HCT116 (cell line): ENCODE results near the gene CNTNAP2. TPM values are rescaled to one million over a fixed set of nuclear protein-coding genes. Genes with fewer than 3 reads are reported as not detected.

Experiments used
- ATAC-seq: fragments of 200-7000 bp; cut with Tn5 transposase; 2 replicates; pipeline ENCODE4 v1.9.1; 2020; ENCODE audit warnings: mild to moderate bottlenecking, moderate library complexity
- BruUV-seq: library from RNA; stranded (reverse); fragments of 400-500 nt; replicated peaks from 2 replicates; lab custom pipeline; 2021; lab: Mats Ljungman, UMichigan
- CTCF ChIA-PET: fragments of 300-600 bp; sonication (Branson Sonifier 250); formaldehyde crosslinking; loops from one replicate; lab custom pipeline; 2021; ENCODE audit warnings: antibody characterized with exemption; lab: Charles Lee
- POLR2A ChIA-PET: fragments of 300-600, 350-600 bp; sonication (Branson Sonifier 250); formaldehyde crosslinking; loops from one replicate; lab custom pipeline; 2021; ENCODE audit warnings: antibody characterized with exemption; lab: Charles Lee
- RAD21 ChIA-PET, 2 experiments: fragments of 300-600 bp; sonication (Branson Sonifier 250); formaldehyde crosslinking; loops; one replicate each; lab custom pipeline; 2023; ENCODE audit warnings: low total read pairs in 2 of 2; ENCODE audit not compliant: uncharacterized antibody in 2 of 2, unreplicated experiment in 2 of 2, low non-redundant PET in 1 of 2; lab: Charles Lee
- DNase-seq: peaks from one replicate; pipeline ENCODE4 v3.0.0-alpha.2; 2010; ENCODE audit warnings: low read depth, low spot score
- H2AFZ ChIP-seq: fragments of 200-600 bp; shearing (Covaris generic), sonication (generic); 2 replicates; pipeline ENCODE4 v1.6.1; 2017; ENCODE audit warnings: low read depth, mixed run types, mixed read lengths, antibody characterized with exemption, low read length; ENCODE audit not compliant: poor library complexity, severe bottlenecking
- H3K27ac ChIP-seq: 2 replicates; pipeline ENCODE4 v1.5.1; 2012; ENCODE audit warnings: low read depth, low read length
- H3K27me3 ChIP-seq: fragments of 200-600 bp; sonication (generic); 2 replicates; pipeline ENCODE4 v1.6.1; 2016; ENCODE audit warnings: mixed run types, low read length, mixed read lengths; ENCODE audit not compliant: insufficient read depth
- H3K36me3 ChIP-seq, 2 experiments: fragments of 200-500 bp in 1 of 2; fragments of 200-600 bp in 1 of 2; sonication (Bioruptor generic) in 1 of 2; sonication (generic) in 1 of 2; 2 replicates each; pipeline versions ENCODE4 v1.5.1 to v1.6.1; 2014 to 2016; ENCODE audit warnings: low read length in 2 of 2, inconsistent platforms in 1 of 2, mixed read lengths in 1 of 2, mixed run types in 1 of 2; ENCODE audit not compliant: insufficient read depth in 2 of 2, control insufficient read depth in 1 of 2
- H3K4me1 ChIP-seq, 2 experiments: fragments of 200-600 bp in 1 of 2; sonication (generic) in 1 of 2; 2 replicates each; pipeline versions ENCODE4 v1.5.1 to v1.6.1; 2012 to 2017; ENCODE audit warnings: low read length in 2 of 2, inconsistent platforms in 1 of 2, mild to moderate bottlenecking in 1 of 2, mixed read lengths in 1 of 2, mixed run types in 1 of 2, moderate library complexity in 1 of 2; ENCODE audit not compliant: insufficient read depth in 2 of 2, control insufficient read depth in 1 of 2
- H3K4me2 ChIP-seq: fragments of 200-600 bp; sonication (generic); 2 replicates; pipeline ENCODE4 v1.6.1; 2017; ENCODE audit warnings: mixed run types, low read length, mixed read lengths
- H3K4me3 ChIP-seq, 2 experiments: fragments of 200-600 bp in 1 of 2; sonication (generic) in 1 of 2; replicated peaks in 1 of 2; 2 replicates each; pipeline ENCODE4 v1.5.1; 2011 to 2016; ENCODE audit warnings: low read length in 2 of 2, control low read depth in 1 of 2, low read depth in 1 of 2, mild to moderate bottlenecking in 1 of 2, mixed read lengths in 1 of 2, mixed run types in 1 of 2
- H3K79me2 ChIP-seq: fragments of 200-600 bp; sonication (generic); 2 replicates; pipeline ENCODE4 v1.6.1; 2017; ENCODE audit warnings: mild to moderate bottlenecking, mixed run types, low read length, moderate library complexity, mixed read lengths; ENCODE audit not compliant: insufficient read depth
- H3K9ac ChIP-seq: fragments of 200-600 bp; sonication (generic); 2 replicates; pipeline ENCODE4 v1.6.1; 2016; ENCODE audit warnings: low read length, mixed read lengths
- H3K9me2 ChIP-seq: fragments of 200-600 bp; sonication (generic), shearing (Covaris generic); 2 replicates; pipeline ENCODE4 v1.6.1; 2017; ENCODE audit warnings: mixed run types, mild to moderate bottlenecking, moderate library complexity; ENCODE audit not compliant: insufficient read depth
- H3K9me3 ChIP-seq, 2 experiments: fragments of 200-500 bp in 1 of 2; fragments of 200-600 bp in 1 of 2; sonication (Bioruptor generic) in 1 of 2; sonication (generic) in 1 of 2; 2 replicates each; pipeline ENCODE4 v1.6.1; 2014 to 2017; ENCODE audit warnings: low read length in 2 of 2, mixed read lengths in 2 of 2, inconsistent platforms in 1 of 2, low read depth in 1 of 2, mild to moderate bottlenecking in 1 of 2, mixed run types in 1 of 2, moderate library complexity in 1 of 2; ENCODE audit not compliant: control insufficient read depth in 1 of 2, insufficient read depth in 1 of 2
- H4K20me1 ChIP-seq: fragments of 200-600 bp; sonication (generic), shearing (Covaris generic); 2 replicates; pipeline ENCODE4 v1.6.1; 2017; ENCODE audit warnings: mixed run types, mild to moderate bottlenecking, moderate library complexity; ENCODE audit not compliant: insufficient read depth
- CEBPB ChIP-seq: IDR thresholded peaks from 2 replicates; pipeline ENCODE4 v1.6.1; 2012; ENCODE audit warnings: low read depth
- EGR1 ChIP-seq: IDR thresholded peaks from 2 replicates; pipeline ENCODE4 v1.6.1; 2012; ENCODE audit warnings: low read depth
- FOSL1 ChIP-seq: IDR thresholded peaks from 2 replicates; pipeline ENCODE4 v1.6.1; 2012; ENCODE audit warnings: low read depth
- JUND ChIP-seq: IDR thresholded peaks from 2 replicates; pipeline ENCODE4 v1.6.1; 2012
- POLR2A ChIP-seq: IDR thresholded peaks from 2 replicates; pipeline ENCODE4 v1.7.0; 2011; ENCODE audit warnings: borderline replicate concordance; ENCODE audit not compliant: insufficient read depth, insufficient read length; ENCODE audit errors: extremely low read depth
- RAD21 ChIP-seq: IDR thresholded peaks from 2 replicates; pipeline ENCODE4 v1.6.1; 2012; ENCODE audit warnings: low read depth, mild to moderate bottlenecking
- SIN3A ChIP-seq: IDR thresholded peaks from 2 replicates; pipeline ENCODE4 v1.6.1; 2012; ENCODE audit warnings: low read depth
- SP1 ChIP-seq: IDR thresholded peaks from 2 replicates; pipeline ENCODE4 v1.6.1; 2012; ENCODE audit warnings: low read depth
- intact Hi-C: fragments of 100-400 bp; cut with micrococcal nuclease; formaldehyde crosslinking; loops from 2 replicates; pipeline ENCODE4 v1.10.0; 2022
- total RNA-seq: library from RNA; stranded (reverse); gene quantifications from one replicate; pipeline ENCODE4 v1.2.1, GENCODE V29; 2021; ENCODE audit not compliant: unreplicated experiment
- TF ChIP-seq, protein P1 (sequence below), 3 experiments: fragments of 200-600 bp in 1 of 3; sonication (generic) in 1 of 3; IDR thresholded peaks in 2 of 3; conservative IDR thresholded peaks in 1 of 3; 2 replicates each; pipeline ENCODE4 v1.5.1; 2012 to 2017; ENCODE audit warnings: low read depth in 2 of 3, low read length in 2 of 3, antibody characterized with exemption in 1 of 3, borderline replicate concordance in 1 of 3, control low read depth in 1 of 3, mild to moderate bottlenecking in 1 of 3, mixed read lengths in 1 of 3, mixed run types in 1 of 3, moderate library complexity in 1 of 3; ENCODE audit not compliant: insufficient read depth in 1 of 3
- TF ChIP-seq, protein P2 (sequence below): IDR thresholded peaks from 2 replicates; pipeline ENCODE4 v1.6.1; 2012; ENCODE audit warnings: low read depth
- TF ChIP-seq, protein P3 (sequence below): IDR thresholded peaks from 2 replicates; pipeline ENCODE4 v1.6.1; 2012
- TF ChIP-seq, protein P4 (sequence below): IDR thresholded peaks from 2 replicates; pipeline ENCODE4 v1.6.1; 2011; ENCODE audit warnings: mild to moderate bottlenecking, low read length, moderate library complexity; ENCODE audit not compliant: insufficient replicate concordance; ENCODE audit errors: extremely low read depth

CNTNAP2 gene
- total RNA-seq, 1 experiment from 2014 or later: 0.37 TPM

DNA sequence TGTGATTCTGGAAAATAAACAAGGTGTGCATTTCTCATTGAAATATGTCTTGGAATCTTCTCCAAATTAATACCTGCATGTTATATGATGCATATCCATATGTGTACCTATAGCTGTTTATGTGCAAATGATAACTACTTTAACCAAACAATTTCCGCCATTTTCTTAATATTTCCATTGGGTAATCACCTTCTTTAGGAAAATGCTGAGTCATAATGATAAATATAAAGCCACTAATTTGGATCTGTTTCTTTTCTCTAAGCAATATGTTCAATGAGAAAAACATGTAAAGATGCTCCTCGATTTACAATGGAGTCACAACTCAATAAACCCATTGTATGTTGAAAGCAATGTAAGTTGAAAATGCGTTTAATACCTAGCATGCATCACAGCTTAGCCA, 574.4 kb downstream of the CNTNAP2 start:
- no peaks in the 10 kb centered on the region for H3K79me2 ChIP-seq
- CTCF ChIA-PET: no interaction called here

More for the DNA sequence above, 574.4 kb downstream of the CNTNAP2 start:
- H3K27ac ChIP-seq: no peak overlapping the region
- BruUV-seq: no TSS peak
- no peaks in the 10 kb centered on the region for H3K4me1 ChIP-seq
- H3K9ac ChIP-seq: no peak overlapping the region
- H4K20me1 ChIP-seq: no peaks in the 10 kb centered on the region
- no peaks in the 10 kb centered on the region for H3K36me3 ChIP-seq
- no peak overlapping the region for H3K4me2 ChIP-seq
- TF ChIP-seq CEBPB: no peak
- no peak for TF ChIP-seq EGR1
- no peak for TF ChIP-seq SIN3A
- TF ChIP-seq FOSL1: no peak
- TF ChIP-seq, protein P1, sequence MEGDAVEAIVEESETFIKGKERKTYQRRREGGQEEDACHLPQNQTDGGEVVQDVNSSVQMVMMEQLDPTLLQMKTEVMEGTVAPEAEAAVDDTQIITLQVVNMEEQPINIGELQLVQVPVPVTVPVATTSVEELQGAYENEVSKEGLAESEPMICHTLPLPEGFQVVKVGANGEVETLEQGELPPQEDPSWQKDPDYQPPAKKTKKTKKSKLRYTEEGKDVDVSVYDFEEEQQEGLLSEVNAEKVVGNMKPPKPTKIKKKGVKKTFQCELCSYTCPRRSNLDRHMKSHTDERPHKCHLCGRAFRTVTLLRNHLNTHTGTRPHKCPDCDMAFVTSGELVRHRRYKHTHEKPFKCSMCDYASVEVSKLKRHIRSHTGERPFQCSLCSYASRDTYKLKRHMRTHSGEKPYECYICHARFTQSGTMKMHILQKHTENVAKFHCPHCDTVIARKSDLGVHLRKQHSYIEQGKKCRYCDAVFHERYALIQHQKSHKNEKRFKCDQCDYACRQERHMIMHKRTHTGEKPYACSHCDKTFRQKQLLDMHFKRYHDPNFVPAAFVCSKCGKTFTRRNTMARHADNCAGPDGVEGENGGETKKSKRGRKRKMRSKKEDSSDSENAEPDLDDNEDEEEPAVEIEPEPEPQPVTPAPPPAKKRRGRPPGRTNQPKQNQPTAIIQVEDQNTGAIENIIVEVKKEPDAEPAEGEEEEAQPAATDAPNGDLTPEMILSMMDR (IDR thresholded peaks at IDR 0.05 in 2 of 3, conservative IDR thresholded peaks at IDR 0.05 in 1 of 3; ENCODE audit: borderline replicate concordance in 1 of 3, insufficient read depth in 1 of 3, low read depth in 2 of 3, low read length in 2 of 3): no peak
- TF ChIP-seq, protein P2, sequence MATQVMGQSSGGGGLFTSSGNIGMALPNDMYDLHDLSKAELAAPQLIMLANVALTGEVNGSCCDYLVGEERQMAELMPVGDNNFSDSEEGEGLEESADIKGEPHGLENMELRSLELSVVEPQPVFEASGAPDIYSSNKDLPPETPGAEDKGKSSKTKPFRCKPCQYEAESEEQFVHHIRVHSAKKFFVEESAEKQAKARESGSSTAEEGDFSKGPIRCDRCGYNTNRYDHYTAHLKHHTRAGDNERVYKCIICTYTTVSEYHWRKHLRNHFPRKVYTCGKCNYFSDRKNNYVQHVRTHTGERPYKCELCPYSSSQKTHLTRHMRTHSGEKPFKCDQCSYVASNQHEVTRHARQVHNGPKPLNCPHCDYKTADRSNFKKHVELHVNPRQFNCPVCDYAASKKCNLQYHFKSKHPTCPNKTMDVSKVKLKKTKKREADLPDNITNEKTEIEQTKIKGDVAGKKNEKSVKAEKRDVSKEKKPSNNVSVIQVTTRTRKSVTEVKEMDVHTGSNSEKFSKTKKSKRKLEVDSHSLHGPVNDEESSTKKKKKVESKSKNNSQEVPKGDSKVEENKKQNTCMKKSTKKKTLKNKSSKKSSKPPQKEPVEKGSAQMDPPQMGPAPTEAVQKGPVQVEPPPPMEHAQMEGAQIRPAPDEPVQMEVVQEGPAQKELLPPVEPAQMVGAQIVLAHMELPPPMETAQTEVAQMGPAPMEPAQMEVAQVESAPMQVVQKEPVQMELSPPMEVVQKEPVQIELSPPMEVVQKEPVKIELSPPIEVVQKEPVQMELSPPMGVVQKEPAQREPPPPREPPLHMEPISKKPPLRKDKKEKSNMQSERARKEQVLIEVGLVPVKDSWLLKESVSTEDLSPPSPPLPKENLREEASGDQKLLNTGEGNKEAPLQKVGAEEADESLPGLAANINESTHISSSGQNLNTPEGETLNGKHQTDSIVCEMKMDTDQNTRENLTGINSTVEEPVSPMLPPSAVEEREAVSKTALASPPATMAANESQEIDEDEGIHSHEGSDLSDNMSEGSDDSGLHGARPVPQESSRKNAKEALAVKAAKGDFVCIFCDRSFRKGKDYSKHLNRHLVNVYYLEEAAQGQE: no peak
- no peak for TF ChIP-seq SP1
- no peak for TF ChIP-seq POLR2A
- no peak for TF ChIP-seq JUND
- TF ChIP-seq, protein P3, sequence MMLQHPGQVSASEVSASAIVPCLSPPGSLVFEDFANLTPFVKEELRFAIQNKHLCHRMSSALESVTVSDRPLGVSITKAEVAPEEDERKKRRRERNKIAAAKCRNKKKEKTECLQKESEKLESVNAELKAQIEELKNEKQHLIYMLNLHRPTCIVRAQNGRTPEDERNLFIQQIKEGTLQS: no peak
- TF ChIP-seq, protein P4, sequence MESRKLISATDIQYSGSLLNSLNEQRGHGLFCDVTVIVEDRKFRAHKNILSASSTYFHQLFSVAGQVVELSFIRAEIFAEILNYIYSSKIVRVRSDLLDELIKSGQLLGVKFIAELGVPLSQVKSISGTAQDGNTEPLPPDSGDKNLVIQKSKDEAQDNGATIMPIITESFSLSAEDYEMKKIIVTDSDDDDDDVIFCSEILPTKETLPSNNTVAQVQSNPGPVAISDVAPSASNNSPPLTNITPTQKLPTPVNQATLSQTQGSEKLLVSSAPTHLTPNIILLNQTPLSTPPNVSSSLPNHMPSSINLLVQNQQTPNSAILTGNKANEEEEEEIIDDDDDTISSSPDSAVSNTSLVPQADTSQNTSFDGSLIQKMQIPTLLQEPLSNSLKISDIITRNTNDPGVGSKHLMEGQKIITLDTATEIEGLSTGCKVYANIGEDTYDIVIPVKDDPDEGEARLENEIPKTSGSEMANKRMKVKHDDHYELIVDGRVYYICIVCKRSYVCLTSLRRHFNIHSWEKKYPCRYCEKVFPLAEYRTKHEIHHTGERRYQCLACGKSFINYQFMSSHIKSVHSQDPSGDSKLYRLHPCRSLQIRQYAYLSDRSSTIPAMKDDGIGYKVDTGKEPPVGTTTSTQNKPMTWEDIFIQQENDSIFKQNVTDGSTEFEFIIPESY: no peak
- no peak for TF ChIP-seq RAD21
- ChIA-PET POLR2A (no interaction called here), RAD21 (no interaction called here)
- intact Hi-C loops: no loop called here
- H3K27me3 ChIP-seq: no peaks in the 10 kb centered on the region
- no peak overlapping the region for H2AFZ ChIP-seq
- H3K9me2 ChIP-seq: no peaks in the 10 kb centered on the region
- DNase-seq (no peak), ATAC-seq (no peak)
- no peak overlapping the region for H3K4me3 ChIP-seq
- peaks cover 3 to 16% of the 10 kb centered on the region in 2 experiments; a peak in 2 of 4 replicates for H3K9me3 ChIP-seq
